ENCODE measurements around the gene ZNF217. TPM values are rescaled to one million over a fixed set of nuclear protein-coding genes. Genes with fewer than 3 reads are reported as not detected.
"Not testable (repeated sequence)": the region's sequence is repeated elsewhere in the genome, so short reads cannot be mapped to it uniquely, and the experiment has no call there.

The ZNF217 gene
- total RNA-seq, 1 donor from 2014 or later, result 5.4 TPM

DNA sequence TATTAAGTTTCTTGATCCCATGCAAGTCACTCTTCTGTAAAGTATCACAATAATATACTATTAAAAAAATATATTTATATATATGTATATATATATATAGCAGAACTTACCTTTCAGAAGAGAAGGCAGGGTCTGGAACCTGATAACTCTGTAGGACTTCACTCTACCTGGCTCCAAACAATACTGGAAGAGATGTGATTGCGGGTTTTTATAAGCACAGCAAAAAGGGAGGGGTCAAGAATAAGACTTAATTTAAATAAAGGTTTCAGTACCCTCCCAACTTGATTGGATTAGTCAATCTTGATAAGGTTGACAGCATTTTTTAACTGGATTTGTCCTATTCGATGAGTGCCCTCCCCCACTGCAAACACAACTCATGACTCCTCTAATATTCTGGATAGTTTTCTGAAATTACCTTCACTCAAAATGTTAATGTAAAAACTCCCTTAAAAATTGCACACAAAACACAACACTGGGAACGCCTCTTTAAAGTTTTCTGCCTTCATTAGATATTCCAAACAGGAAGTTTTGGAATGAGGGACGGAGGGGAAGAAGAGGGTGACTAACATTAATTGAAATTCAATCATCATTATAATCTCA is 4.0 kb upstream of the ZNF217 start:
- Histone ChIP-seq H3K27me3 (ENCODE audit: low read depth) (no peaks in the 10 kb centered on the region), H3K9me3 (replicated peaks) (no peaks in the 10 kb centered on the region), H3K4me3 (no peak overlapping the region), H3K4me1 (peaks cover 25% of the 10 kb centered on the region), H3K36me3 (no peaks in the 10 kb centered on the region), H3K27ac (replicated peaks) (peak overlapping the region; percentile 99)
- TF ChIP-seq, protein P1, sequence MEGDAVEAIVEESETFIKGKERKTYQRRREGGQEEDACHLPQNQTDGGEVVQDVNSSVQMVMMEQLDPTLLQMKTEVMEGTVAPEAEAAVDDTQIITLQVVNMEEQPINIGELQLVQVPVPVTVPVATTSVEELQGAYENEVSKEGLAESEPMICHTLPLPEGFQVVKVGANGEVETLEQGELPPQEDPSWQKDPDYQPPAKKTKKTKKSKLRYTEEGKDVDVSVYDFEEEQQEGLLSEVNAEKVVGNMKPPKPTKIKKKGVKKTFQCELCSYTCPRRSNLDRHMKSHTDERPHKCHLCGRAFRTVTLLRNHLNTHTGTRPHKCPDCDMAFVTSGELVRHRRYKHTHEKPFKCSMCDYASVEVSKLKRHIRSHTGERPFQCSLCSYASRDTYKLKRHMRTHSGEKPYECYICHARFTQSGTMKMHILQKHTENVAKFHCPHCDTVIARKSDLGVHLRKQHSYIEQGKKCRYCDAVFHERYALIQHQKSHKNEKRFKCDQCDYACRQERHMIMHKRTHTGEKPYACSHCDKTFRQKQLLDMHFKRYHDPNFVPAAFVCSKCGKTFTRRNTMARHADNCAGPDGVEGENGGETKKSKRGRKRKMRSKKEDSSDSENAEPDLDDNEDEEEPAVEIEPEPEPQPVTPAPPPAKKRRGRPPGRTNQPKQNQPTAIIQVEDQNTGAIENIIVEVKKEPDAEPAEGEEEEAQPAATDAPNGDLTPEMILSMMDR (IDR thresholded peaks at IDR 0.05; ENCODE audit: borderline replicate concordance), result no peak
- intact Hi-C loops (cut with micrococcal nuclease), result loop anchor here (10.0 kb wide), 1 partner anchor 137 kb away; no protein-coding TSS in a partner anchor
- DNase-seq, result no peak

GRCh38 chr20:53597030-53597482 is 3.4 kb upstream of the ZNF217 start:
- H3K4me1 ChIP-seq, result peaks cover 30% of the 10 kb centered on the region
- intact Hi-C loops (cut with micrococcal nuclease), result loop anchor here (10.0 kb wide), 1 partner anchor 138 kb away; no protein-coding TSS in a partner anchor

GRCh38 chr20:53596189-53597001 is 2.8 kb upstream of the ZNF217 start:
- DNase-seq; H3K27me3 ChIP-seq (ENCODE audit: low read depth); H3K36me3 ChIP-seq; H3K9me3 ChIP-seq (replicated peaks): not testable (repeated sequence)
- intact Hi-C loops (cut with micrococcal nuclease), result loop anchor here (10.0 kb wide), 1 partner anchor 138 kb away; no protein-coding TSS in a partner anchor
- Histone ChIP-seq H3K4me1 (peaks cover 35% of the 10 kb centered on the region), H3K4me3 (peak overlapping the region; percentile 15), H3K27ac (replicated peaks) (peak overlapping the region; percentile 99)

More at GRCh38 chr20:53597030-53597482, 3.4 kb upstream of the ZNF217 start:
- no peaks in the 10 kb centered on the region for H3K36me3 ChIP-seq
- no peak for DNase-seq
- peak overlapping the region; percentile 99 for H3K27ac ChIP-seq (replicated peaks)
- H3K9me3 ChIP-seq (replicated peaks), result no peaks in the 10 kb centered on the region
- H3K4me3 ChIP-seq, result no peak overlapping the region
- TF ChIP-seq, protein P1 (IDR thresholded peaks at IDR 0.05; ENCODE audit: borderline replicate concordance), result no peak
- H3K27me3 ChIP-seq (ENCODE audit: low read depth), result no peaks in the 10 kb centered on the region

- Histone ChIP-seq H3K4me1 (peaks cover 40% of the 10 kb centered on the region), H3K27ac (replicated peaks) (peak overlapping the region; percentile 99)
- DNase-seq; H3K9me3 ChIP-seq (replicated peaks); H3K27me3 ChIP-seq (ENCODE audit: low read depth); H3K36me3 ChIP-seq; H3K4me3 ChIP-seq: not testable (repeated sequence)
- intact Hi-C loops (cut with micrococcal nuclease), result loop anchor here (10.0 kb wide), 1 partner anchor 139 kb away; no protein-coding TSS in a partner anchor
These were observed 2.1 kb upstream of the ZNF217 start for GRCh38 chr20:53595742-53596141.

DNA sequence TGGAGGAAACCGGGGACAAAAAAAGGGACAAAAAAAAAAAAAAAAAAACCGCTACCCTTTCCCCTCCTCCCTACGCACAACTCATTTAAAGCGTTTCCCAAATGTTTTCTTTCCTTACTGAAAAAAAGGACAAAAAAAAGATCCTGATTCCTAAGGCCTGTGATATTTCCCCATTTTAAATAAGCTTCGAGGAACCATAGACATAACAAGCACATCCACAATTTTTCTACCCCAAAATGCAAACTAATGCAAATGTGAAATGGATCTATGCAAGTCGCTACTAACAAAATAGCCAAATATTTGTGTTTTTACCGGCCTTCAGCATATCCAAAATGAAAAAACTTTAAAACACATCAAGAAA is 1.4 kb upstream of the ZNF217 start:
- Histone ChIP-seq H3K27ac (replicated peaks) (peak overlapping the region; percentile 99), H3K36me3 (no peaks in the 10 kb centered on the region), H3K27me3 (ENCODE audit: low read depth) (no peaks in the 10 kb centered on the region), H3K4me1 (peaks cover 47% of the 10 kb centered on the region), H3K4me3 (peak overlapping the region; percentile 97), H3K9me3 (replicated peaks) (no peaks in the 10 kb centered on the region)
- DNase-seq, result no peak
- intact Hi-C loops (cut with micrococcal nuclease), result loop anchor here (10.0 kb wide), 1 partner anchor 140 kb away; no protein-coding TSS in a partner anchor
- TF ChIP-seq, protein P1 (IDR thresholded peaks at IDR 0.05; ENCODE audit: borderline replicate concordance), result no peak

GRCh38 chr20:53594068-53595017 is 704 bp upstream of the ZNF217 start:
- intact Hi-C loops (cut with micrococcal nuclease), result loop anchor here (10.0 kb wide), 1 partner anchor 140 kb away; no protein-coding TSS in a partner anchor
- Histone ChIP-seq H3K4me1 (peaks cover 53% of the 10 kb centered on the region), H3K9me3 (replicated peaks) (no peaks in the 10 kb centered on the region), H3K27ac (replicated peaks) (peak overlapping the region; percentile 99), H3K4me3 (peak overlapping the region; percentile 97), H3K36me3 (no peaks in the 10 kb centered on the region), H3K27me3 (ENCODE audit: low read depth) (no peaks in the 10 kb centered on the region)
- TF ChIP-seq, protein P1 (IDR thresholded peaks at IDR 0.05; ENCODE audit: borderline replicate concordance), result peak; percentile 40
- DNase-seq, result peak; percentile 98

Measured in left ventricle myocardium inferior (tissue), 1 donor.